H7 (cell line): Measurements from ENCODE around the gene LRRC37B. TPM values are rescaled to one million over a fixed set of nuclear protein-coding genes. Genes with fewer than 3 reads are reported as not detected.
"Not testable (repeated sequence)": the region's sequence is repeated elsewhere in the genome, so short reads cannot be mapped to it uniquely, and the experiment has no call there.

Experiments
- DNase-seq: peaks from one replicate; pipeline ENCODE4 v3.0.0; 2012
- H3K27me3 ChIP-seq: 2 replicates; pipeline ENCODE4 v1.6.0; 2011; ENCODE audit warnings: mild to moderate bottlenecking, low read length; ENCODE audit not compliant: control insufficient read depth, insufficient read depth
- H3K36me3 ChIP-seq: replicated peaks from 2 replicates; pipeline ENCODE4 v1.5.1; 2011; ENCODE audit warnings: low read length; ENCODE audit not compliant: control insufficient read depth, insufficient read depth
- H3K4me3 ChIP-seq: 2 replicates; pipeline ENCODE4 v1.5.1; 2011; ENCODE audit warnings: low read depth, mild to moderate bottlenecking, control low read depth, low read length, moderate library complexity; ENCODE audit not compliant: insufficient read depth
- total RNA-seq: library from RNA; depleted of rRNA; stranded (reverse); fragments of >200 nt; shearing (Covaris generic); gene quantifications from 2 replicates; pipeline ENCODE4 v1.2.3, GENCODE V29; 2014; rRNA removed

The LRRC37B gene
- total RNA-seq, 1 experiment from 2014 or later: 10.8 TPM

DNA sequence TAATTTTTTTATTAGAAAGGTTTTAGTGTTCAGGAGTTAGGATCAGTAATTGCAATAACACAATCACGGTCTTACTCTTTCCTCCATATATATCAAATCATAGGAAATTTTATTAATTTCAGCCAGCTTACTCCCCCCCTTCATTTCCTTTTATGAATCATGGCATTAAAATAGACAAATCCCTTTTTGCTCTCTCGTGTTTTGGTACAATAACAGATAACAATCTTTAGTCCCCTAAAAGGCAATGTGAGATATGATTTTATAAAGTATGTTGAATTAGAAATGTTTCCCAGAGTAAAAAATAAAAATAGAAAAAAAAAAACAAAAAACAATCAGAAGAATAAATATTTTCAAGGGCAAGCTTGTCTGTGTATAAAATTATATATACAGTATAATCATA lies 92.5 kb downstream of the LRRC37B start:
- Histone ChIP-seq H3K36me3 (no peaks in the 10 kb centered on the region), H3K4me3 (no peak overlapping the region), H3K27me3 (no peaks in the 10 kb centered on the region)
- no peak for DNase-seq

DNA sequence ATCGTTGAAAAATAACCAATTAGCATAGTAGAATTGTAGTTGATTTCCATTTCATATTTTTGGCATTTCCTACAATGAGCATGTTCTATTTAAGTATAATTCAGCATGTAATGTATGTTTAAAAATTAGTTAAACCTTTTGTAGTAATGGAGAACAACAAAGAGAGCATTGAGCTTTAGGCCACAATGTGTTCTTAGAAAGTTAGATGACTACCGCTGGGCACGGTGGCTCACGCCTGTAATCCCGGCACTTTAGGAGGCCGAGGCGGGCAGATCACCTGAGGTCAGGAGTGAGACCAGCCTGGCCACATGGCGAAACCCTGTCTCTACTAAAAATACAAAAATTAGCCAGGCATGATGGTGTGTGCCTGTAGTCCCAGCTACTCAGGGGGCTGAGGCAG lies 93.1 kb downstream of the LRRC37B start:
- not testable (repeated sequence) for H3K4me3 ChIP-seq, H3K27me3 ChIP-seq, H3K36me3 ChIP-seq, DNase-seq

DNA sequence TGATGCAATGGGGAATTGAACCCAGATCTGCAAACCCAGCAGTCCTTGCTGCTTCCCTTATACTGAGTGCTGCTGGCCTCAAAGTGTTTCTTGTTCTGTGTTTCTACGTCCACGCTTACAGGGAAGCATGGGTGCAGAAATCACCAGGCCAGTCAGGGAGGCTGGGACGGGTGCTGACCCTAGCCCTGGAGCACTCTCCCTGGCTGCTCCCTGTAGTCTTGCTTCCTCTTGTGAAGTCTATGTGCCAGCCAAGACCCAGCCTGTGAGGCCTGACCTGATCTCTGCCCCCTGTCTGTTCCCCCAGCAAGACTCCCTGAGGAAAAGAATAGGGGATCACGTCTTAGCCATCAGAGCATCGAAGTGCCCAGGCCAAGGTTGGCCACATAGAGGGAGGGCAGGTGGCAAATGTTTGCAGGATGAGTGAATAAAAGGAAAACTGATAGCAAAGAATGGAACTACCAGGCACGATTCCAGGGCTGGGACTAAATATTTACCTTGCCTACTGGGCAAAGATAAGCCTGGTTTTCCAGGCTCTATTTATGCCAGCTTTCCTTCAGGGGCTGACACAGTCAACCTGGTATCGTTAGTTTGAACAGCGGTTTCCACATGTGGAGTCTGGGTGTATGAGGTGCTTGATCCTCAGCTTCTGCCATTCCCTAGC lies 93.9 kb downstream of the LRRC37B start:
- Histone ChIP-seq H3K27me3 (no peaks in the 10 kb centered on the region), H3K4me3 (no peak overlapping the region), H3K36me3 (no peaks in the 10 kb centered on the region)
- peak; percentile 11 for DNase-seq

DNA sequence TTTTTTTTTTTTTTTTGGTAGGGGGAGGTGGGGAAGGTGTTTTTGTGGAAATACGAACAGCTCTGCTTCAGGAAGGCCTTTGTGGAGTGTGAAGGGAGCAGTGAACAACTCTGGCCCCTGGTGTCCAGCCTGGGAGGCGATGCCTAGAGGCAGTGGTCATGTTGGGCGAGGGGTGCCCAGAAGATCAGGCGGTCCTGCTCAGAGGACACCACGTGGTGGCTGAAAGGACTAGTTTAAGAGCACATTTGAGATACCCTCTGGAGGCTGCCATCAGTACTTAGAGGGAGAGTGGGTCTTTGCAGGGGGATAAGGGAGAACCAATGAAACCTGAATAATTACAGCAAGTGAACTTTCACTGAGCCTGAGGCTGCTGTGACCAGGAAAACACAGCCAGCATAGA lies 95.0 kb downstream of the LRRC37B start:
- H3K4me3 ChIP-seq: no peak overlapping the region
- no peaks in the 10 kb centered on the region for H3K36me3 ChIP-seq
- DNase-seq: peak; percentile 10

DNA sequence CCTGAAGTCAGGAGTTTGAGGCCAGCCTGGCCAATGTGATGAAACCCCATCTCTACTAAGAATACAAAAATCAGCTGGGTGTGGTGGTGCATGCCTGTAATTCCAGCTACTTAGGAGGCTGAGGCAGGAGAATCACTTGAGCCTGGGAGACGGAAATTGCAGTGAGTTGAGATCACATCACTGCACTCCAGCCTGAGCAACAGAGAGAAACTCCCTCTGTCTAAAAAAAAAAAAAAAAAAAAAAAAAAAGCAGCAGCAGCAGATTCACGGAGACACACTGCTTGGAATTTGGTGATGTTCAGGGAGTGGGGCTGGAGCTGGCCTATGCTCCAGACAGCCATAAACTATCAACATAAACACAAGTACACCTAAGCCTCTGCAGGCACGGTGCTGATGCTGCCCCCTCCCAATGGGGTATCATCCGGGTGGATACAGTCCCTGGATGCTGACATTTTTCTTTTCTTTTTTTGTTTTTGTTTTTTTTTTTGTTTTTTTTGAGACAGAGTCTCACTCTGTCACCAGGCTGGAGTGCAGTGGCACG lies 95.5 kb downstream of the LRRC37B start:
- Histone ChIP-seq H3K27me3 (no peaks in the 10 kb centered on the region), H3K36me3 (no peaks in the 10 kb centered on the region), H3K4me3 (no peak overlapping the region)
- peak; percentile 15 for DNase-seq

More for the DNA sequence above, 95.0 kb downstream of the LRRC37B start:
- no peaks in the 10 kb centered on the region for H3K27me3 ChIP-seq

Other genes starting within 250 kb of the LRRC37B start
- gene COPRS, start 148.1 kb upstream of the LRRC37B start, total RNA-seq: 49.2 and 69.0 TPM in 2 replicates
- 50.3 and 73.6 TPM in 2 replicates for gene UTP6, start 105.7 kb upstream of the LRRC37B start, total RNA-seq
- 20.0 and 26.5 TPM in 2 replicates for gene SUZ12, start 70.4 kb upstream of the LRRC37B start, total RNA-seq
- 54.1 and 68.7 TPM in 2 replicates for gene RHOT1, start 135.1 kb downstream of the LRRC37B start, total RNA-seq